ENCODE results near the gene NRG4. TPM values are rescaled to one million over a fixed set of nuclear protein-coding genes. Genes with fewer than 3 reads are reported as not detected.

Gene NRG4
- total RNA-seq, 1 donor from 2014 or later = not detected

GRCh38 chr15:75942464-75942863, 69.8 kb downstream of the NRG4 start:
- no peak for DNase-seq (ENCODE audit: extremely low spot score in 2 of 2)
- Histone ChIP-seq H3K4me3 (no peak overlapping the region), H3K4me1 (no peaks in the 10 kb centered on the region), H3K27ac (no peak overlapping the region), H3K36me3 (peaks cover 0 to 5% of the 10 kb centered on the region in 2 donors), H3K27me3 (no peaks in the 10 kb centered on the region), H3K9me3 (no peaks in the 10 kb centered on the region)
- TF ChIP-seq POLR2AphosphoS5 (IDR thresholded peaks at IDR 0.05; ENCODE audit: insufficient read depth in 1 of 2, low read depth in 1 of 2) (no peak), CTCF (IDR thresholded peaks at IDR 0.05) (no peak), POLR2A (IDR thresholded peaks at IDR 0.05) (no peak)
- intact Hi-C loops (cut with DNase I) = no loop called here

GRCh38 chr15:75930866-75931265, 81.4 kb downstream of the NRG4 start:
- Histone ChIP-seq H3K27ac (no peak overlapping the region), H3K36me3 (peaks cover 0 to 39% of the 10 kb centered on the region in 2 donors), H3K27me3 (no peaks in the 10 kb centered on the region), H3K4me3 (no peak overlapping the region), H3K4me1 (no peaks in the 10 kb centered on the region), H3K9me3 (no peaks in the 10 kb centered on the region)
- DNase-seq (ENCODE audit: extremely low spot score in 2 of 2) = no peak
- TF ChIP-seq CTCF (IDR thresholded peaks at IDR 0.05) (no peak), POLR2A (IDR thresholded peaks at IDR 0.05) (no peak), POLR2AphosphoS5 (IDR thresholded peaks at IDR 0.05; ENCODE audit: insufficient read depth in 1 of 2, low read depth in 1 of 2) (no peak)
- intact Hi-C loops (cut with DNase I) = no loop called here

- no peak overlapping the region for H3K27ac ChIP-seq
- H3K9me3 ChIP-seq = no peaks in the 10 kb centered on the region
- no peak overlapping the region for H3K4me3 ChIP-seq
- no peaks in the 10 kb centered on the region for H3K4me1 ChIP-seq
- no peak for TF ChIP-seq CTCF (IDR thresholded peaks at IDR 0.05)
- H3K36me3 ChIP-seq = peaks cover 0 to 33% of the 10 kb centered on the region in 2 donors
- intact Hi-C loops (cut with DNase I) = no loop called here
- H3K27me3 ChIP-seq = no peaks in the 10 kb centered on the region
- no peak for DNase-seq (ENCODE audit: extremely low spot score in 2 of 2)
Measured at GRCh38 chr15:75929799-75930565, 82.2 kb downstream of the NRG4 start.

GRCh38 chr15:75928680-75929608, 83.3 kb downstream of the NRG4 start:
- Histone ChIP-seq H3K4me1 (no peaks in the 10 kb centered on the region), H3K36me3 (peaks cover 0 to 23% of the 10 kb centered on the region in 2 donors), H3K4me3 (no peak overlapping the region), H3K9me3 (no peaks in the 10 kb centered on the region), H3K27me3 (no peaks in the 10 kb centered on the region), H3K27ac (no peak overlapping the region)
- TF ChIP-seq CTCF (IDR thresholded peaks at IDR 0.05) (no peak), POLR2A (IDR thresholded peaks at IDR 0.05) (no peak), POLR2AphosphoS5 (IDR thresholded peaks at IDR 0.05; ENCODE audit: insufficient read depth in 1 of 2, low read depth in 1 of 2) (no peak)
- intact Hi-C loops (cut with DNase I) = no loop called here
- no peak for DNase-seq (ENCODE audit: extremely low spot score in 2 of 2)
